ENCODE data around the gene ARSD.

GRCh38 chrX:2967584-2967983, 38.4 kb upstream of the ARSD start:
- no peak for TF ChIP-seq CTCF (IDR thresholded peaks at IDR 0.05; ENCODE audit: borderline replicate concordance, extremely low read depth, low read length, poor library complexity, severe bottlenecking)
- no peak for TF ChIP-seq EZH2 (IDR thresholded peaks at IDR 0.05; ENCODE audit: borderline replicate concordance, low read depth, low read length, severe bottlenecking)

Data from DND-41 (cell line).